IPS-18c (cell line): ENCODE results near the gene PDE11A.
"Not testable (repeated sequence)": the region's sequence is repeated elsewhere in the genome, so short reads cannot be mapped to it uniquely, and the experiment has no call there.

Experiments used
- H3K4me3 ChIP-seq: 2 replicates; pipeline ENCODE4 v1.7.0; 2013; ENCODE audit warnings: low read depth, mild to moderate bottlenecking, low read length, moderate library complexity; ENCODE audit not compliant: insufficient read depth
- H3K9me3 ChIP-seq: one replicate; pipeline ENCODE4 v1.6.1; 2013; ENCODE audit warnings: mild to moderate bottlenecking, low read length, moderate library complexity; ENCODE audit not compliant: control insufficient read depth, insufficient read depth

The PDE11A gene

GRCh38 chr2:177881921-177882320 lies 190.7 kb downstream of the PDE11A start:
- Histone ChIP-seq H3K9me3 (no peaks in the 10 kb centered on the region), H3K4me3 (no peak overlapping the region)

- no peak overlapping the region for H3K4me3 ChIP-seq
- no peaks in the 10 kb centered on the region for H3K9me3 ChIP-seq
Observed at GRCh38 chr2:177881008-177881747, 191.4 kb downstream of the PDE11A start.

GRCh38 chr2:177880285-177880684 lies 192.3 kb downstream of the PDE11A start:
- H3K4me3 ChIP-seq: no peak overlapping the region
- H3K9me3 ChIP-seq: no peaks in the 10 kb centered on the region

- Histone ChIP-seq H3K9me3 (no peaks in the 10 kb centered on the region), H3K4me3 (no peak overlapping the region)
Observed at GRCh38 chr2:177876950-177877349, 195.6 kb downstream of the PDE11A start.

GRCh38 chr2:177874686-177875085 lies 197.9 kb downstream of the PDE11A start:
- H3K4me3 ChIP-seq: no peak overlapping the region
- no peaks in the 10 kb centered on the region for H3K9me3 ChIP-seq

- H3K9me3 ChIP-seq: no peaks in the 10 kb centered on the region
- H3K4me3 ChIP-seq: no peak overlapping the region
Observed at GRCh38 chr2:177873915-177874314, 198.7 kb downstream of the PDE11A start.

- H3K9me3 ChIP-seq: no peaks in the 10 kb centered on the region
- no peak overlapping the region for H3K4me3 ChIP-seq
Observed at GRCh38 chr2:177872286-177872685, 200.3 kb downstream of the PDE11A start.

- no peak overlapping the region for H3K4me3 ChIP-seq
- no peaks in the 10 kb centered on the region for H3K9me3 ChIP-seq
Observed at GRCh38 chr2:177869912-177870311, 202.7 kb downstream of the PDE11A start.

GRCh38 chr2:177869209-177869608 lies 203.4 kb downstream of the PDE11A start:
- Histone ChIP-seq H3K9me3 (no peaks in the 10 kb centered on the region), H3K4me3 (no peak overlapping the region)

GRCh38 chr2:177868806-177869205 lies 203.8 kb downstream of the PDE11A start:
- H3K9me3 ChIP-seq: no peaks in the 10 kb centered on the region

GRCh38 chr2:177857538-177857937 lies 215.0 kb downstream of the PDE11A start:
- H3K9me3 ChIP-seq: no peaks in the 10 kb centered on the region
- H3K4me3 ChIP-seq: no peak overlapping the region

More at GRCh38 chr2:177868806-177869205, 203.8 kb downstream of the PDE11A start:
- H3K4me3 ChIP-seq: no peak overlapping the region

- no peaks in the 10 kb centered on the region for H3K9me3 ChIP-seq
Observed at GRCh38 chr2:177852389-177852788, 220.2 kb downstream of the PDE11A start.

GRCh38 chr2:177843188-177843587 lies 229.4 kb downstream of the PDE11A start:
- Histone ChIP-seq H3K9me3 (no peaks in the 10 kb centered on the region), H3K4me3 (no peak overlapping the region)

More at GRCh38 chr2:177852389-177852788, 220.2 kb downstream of the PDE11A start:
- H3K4me3 ChIP-seq: no peak overlapping the region

GRCh38 chr2:177842243-177842642 lies 230.3 kb downstream of the PDE11A start:
- Histone ChIP-seq H3K4me3 (no peak overlapping the region), H3K9me3 (peaks cover 2% of the 10 kb centered on the region)

- not testable (repeated sequence) for H3K4me3 ChIP-seq
- H3K9me3 ChIP-seq: peaks cover 23% of the 10 kb centered on the region
Observed at GRCh38 chr2:177835418-177836204, 237.0 kb downstream of the PDE11A start.

GRCh38 chr2:177832611-177833433 lies 239.8 kb downstream of the PDE11A start:
- Histone ChIP-seq H3K9me3 (peaks cover 25% of the 10 kb centered on the region), H3K4me3 (no peak overlapping the region)

GRCh38 chr2:177830881-177831386 lies 241.6 kb downstream of the PDE11A start:
- no peak overlapping the region; the same call in 1 of the 2 replicates for H3K4me3 ChIP-seq
- H3K9me3 ChIP-seq: peaks cover 17% of the 10 kb centered on the region
